DMS53 treated with DMSO at 0.1 percent for 48 hours (cell line): ENCODE measurements around the gene KIF13A.
"Not testable (repeated sequence)": the region's sequence is repeated elsewhere in the genome, so short reads cannot be mapped to it uniquely, and the experiment has no call there.

Source experiments
- DNase-seq: peaks from one replicate; lab custom pipeline; 2025; ENCODE audit not compliant: unreplicated experiment; lab: John Stamatoyannopoulos, UW

The KIF13A gene

GRCh38 chr6:17987447-17987696 lies at the start of gene KIF13A:
Gene KIF13A (minus strand): TSS chr6:17987635. CDS start chr6:17987463, 172 bp downstream.
- no peak for DNase-seq

GRCh38 chr6:18036781-18037180 lies 49.3 kb upstream of the KIF13A start:
- DNase-seq: no peak

- no peak for DNase-seq
These were observed 48.0 kb upstream of the KIF13A start for GRCh38 chr6:18035330-18035854.

GRCh38 chr6:18034798-18035202 lies 47.4 kb upstream of the KIF13A start:
- DNase-seq: peak; percentile 3

- DNase-seq: no peak
These were observed 44.3 kb upstream of the KIF13A start for GRCh38 chr6:18031680-18032256.

GRCh38 chr6:18031189-18031588 lies 43.8 kb upstream of the KIF13A start:
- DNase-seq: no peak

- no peak for DNase-seq
These were observed 40.9 kb upstream of the KIF13A start for GRCh38 chr6:18028332-18028731.

- no peak for DNase-seq
These were observed 38.2 kb upstream of the KIF13A start for GRCh38 chr6:18025596-18025995.

- no peak for DNase-seq
These were observed 37.4 kb upstream of the KIF13A start for GRCh38 chr6:18024876-18025275.

GRCh38 chr6:18023891-18024290 lies 36.5 kb upstream of the KIF13A start:
- no peak for DNase-seq

- no peak for DNase-seq
These were observed 35.2 kb upstream of the KIF13A start for GRCh38 chr6:18022398-18023231.

- no peak for DNase-seq
These were observed 33.9 kb upstream of the KIF13A start for GRCh38 chr6:18021166-18021850.

GRCh38 chr6:18020545-18020944 lies 33.1 kb upstream of the KIF13A start:
- DNase-seq: not testable (repeated sequence)

GRCh38 chr6:18019539-18020534 lies 32.4 kb upstream of the KIF13A start:
- no peak for DNase-seq

- not testable (repeated sequence) for DNase-seq
These were observed 31.7 kb upstream of the KIF13A start for GRCh38 chr6:18019133-18019532.

GRCh38 chr6:18016698-18017097 lies 29.3 kb upstream of the KIF13A start:
- no peak for DNase-seq

- DNase-seq: no peak
These were observed 28.7 kb upstream of the KIF13A start for GRCh38 chr6:18016133-18016532.

- no peak for DNase-seq
These were observed 23.9 kb upstream of the KIF13A start for GRCh38 chr6:18011287-18011686.

GRCh38 chr6:18010540-18010939 lies 23.1 kb upstream of the KIF13A start:
- DNase-seq: not testable (repeated sequence)

- DNase-seq: no peak
These were observed 17.0 kb upstream of the KIF13A start for GRCh38 chr6:18004256-18004985.
